Measurements from ENCODE around the gene RNASEH1. TPM values are rescaled to one million over a fixed set of nuclear protein-coding genes. Genes with fewer than 3 reads are reported as not detected.

Gene RNASEH1
- total RNA-seq, 1 donor from 2014 or later, result 18.6 TPM

DNA sequence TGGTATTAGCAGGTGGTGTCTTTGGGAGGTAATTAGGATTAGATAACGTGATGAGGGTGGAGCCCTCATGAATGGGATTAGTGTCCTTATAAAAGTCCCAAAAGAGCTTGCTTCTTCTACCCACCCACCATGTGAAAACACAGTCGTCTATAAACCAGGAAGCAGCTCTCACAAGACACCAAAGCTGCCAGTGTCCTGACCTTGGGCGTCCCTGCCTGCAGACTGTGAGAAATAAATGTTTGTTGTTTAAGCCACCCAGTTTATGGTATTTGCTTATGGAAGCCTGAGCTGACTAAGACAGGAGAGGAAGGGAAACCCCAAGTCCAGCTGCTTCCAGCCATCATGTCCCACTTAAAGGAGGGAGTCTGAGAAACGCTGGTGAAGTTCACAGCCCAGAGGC lies 52.4 kb downstream of the RNASEH1 start:
- no peaks in the 10 kb centered on the region for H3K9me3 ChIP-seq
- intact Hi-C loops (cut with DNase I), result no loop called here
- no peak for DNase-seq
- TF ChIP-seq, protein P1, sequence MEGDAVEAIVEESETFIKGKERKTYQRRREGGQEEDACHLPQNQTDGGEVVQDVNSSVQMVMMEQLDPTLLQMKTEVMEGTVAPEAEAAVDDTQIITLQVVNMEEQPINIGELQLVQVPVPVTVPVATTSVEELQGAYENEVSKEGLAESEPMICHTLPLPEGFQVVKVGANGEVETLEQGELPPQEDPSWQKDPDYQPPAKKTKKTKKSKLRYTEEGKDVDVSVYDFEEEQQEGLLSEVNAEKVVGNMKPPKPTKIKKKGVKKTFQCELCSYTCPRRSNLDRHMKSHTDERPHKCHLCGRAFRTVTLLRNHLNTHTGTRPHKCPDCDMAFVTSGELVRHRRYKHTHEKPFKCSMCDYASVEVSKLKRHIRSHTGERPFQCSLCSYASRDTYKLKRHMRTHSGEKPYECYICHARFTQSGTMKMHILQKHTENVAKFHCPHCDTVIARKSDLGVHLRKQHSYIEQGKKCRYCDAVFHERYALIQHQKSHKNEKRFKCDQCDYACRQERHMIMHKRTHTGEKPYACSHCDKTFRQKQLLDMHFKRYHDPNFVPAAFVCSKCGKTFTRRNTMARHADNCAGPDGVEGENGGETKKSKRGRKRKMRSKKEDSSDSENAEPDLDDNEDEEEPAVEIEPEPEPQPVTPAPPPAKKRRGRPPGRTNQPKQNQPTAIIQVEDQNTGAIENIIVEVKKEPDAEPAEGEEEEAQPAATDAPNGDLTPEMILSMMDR (IDR thresholded peaks at IDR 0.05), result no peak
- H3K36me3 ChIP-seq, result peaks cover 65% of the 10 kb centered on the region
- no peaks in the 10 kb centered on the region for H3K4me1 ChIP-seq
- H3K27me3 ChIP-seq, result no peaks in the 10 kb centered on the region
- H3K4me3 ChIP-seq, result no peak overlapping the region
- ATAC-seq, result no peak
- H3K27ac ChIP-seq, result no peak overlapping the region

DNA sequence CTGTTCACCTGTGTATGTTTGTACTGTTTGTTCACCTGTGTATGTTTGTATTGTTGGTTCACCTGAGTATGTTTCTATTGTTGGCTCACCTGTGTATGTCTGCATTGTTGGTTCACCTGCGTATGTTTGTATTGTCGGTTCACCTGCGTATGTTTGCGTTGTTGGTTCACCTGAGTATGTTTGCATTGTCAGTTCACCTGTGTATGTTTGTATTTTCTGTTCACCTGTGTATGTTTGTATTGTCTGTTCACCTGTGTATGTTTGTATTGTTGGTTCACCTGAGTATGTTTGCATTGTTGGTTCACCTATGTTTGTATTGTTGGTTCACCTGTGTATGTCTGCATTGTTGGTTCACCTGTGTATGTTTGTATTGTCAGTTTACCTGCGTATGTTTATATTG lies 53.4 kb downstream of the RNASEH1 start:
- Histone ChIP-seq H3K4me1 (no peaks in the 10 kb centered on the region), H3K9me3 (no peaks in the 10 kb centered on the region), H3K36me3 (peaks cover 65% of the 10 kb centered on the region), H3K27ac (no peak overlapping the region), H3K27me3 (no peaks in the 10 kb centered on the region), H3K4me3 (no peak overlapping the region)
- DNase-seq, result no peak
- no peak for ATAC-seq
- TF ChIP-seq, protein P1 (IDR thresholded peaks at IDR 0.05), result no peak
- intact Hi-C loops (cut with DNase I), result no loop called here

DNA sequence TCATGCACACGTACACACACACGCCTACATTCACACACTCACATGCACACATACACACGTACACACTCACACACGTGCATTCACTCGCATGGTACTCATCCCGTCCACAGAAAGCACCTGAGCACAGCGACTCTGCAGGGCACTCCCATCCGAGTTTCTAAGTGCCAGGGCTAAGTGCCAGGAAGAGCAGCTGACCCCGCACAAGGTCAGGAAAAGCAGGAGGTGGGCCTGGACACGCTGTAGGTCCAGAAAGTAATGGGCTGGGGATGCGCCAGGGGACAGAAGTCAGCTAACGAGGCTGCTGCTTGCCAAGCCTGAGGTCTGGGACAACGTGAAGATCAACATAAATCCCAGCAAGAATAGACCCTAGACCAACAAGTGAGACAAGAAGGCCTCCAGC lies 54.6 kb downstream of the RNASEH1 start:
- no peaks in the 10 kb centered on the region for H3K4me1 ChIP-seq
- peaks cover 69% of the 10 kb centered on the region for H3K36me3 ChIP-seq
- intact Hi-C loops (cut with DNase I), result no loop called here
- no peak overlapping the region for H3K4me3 ChIP-seq
- H3K27ac ChIP-seq, result no peak overlapping the region
- H3K27me3 ChIP-seq, result no peaks in the 10 kb centered on the region
- TF ChIP-seq, protein P1 (IDR thresholded peaks at IDR 0.05), result no peak
- no peaks in the 10 kb centered on the region for H3K9me3 ChIP-seq
- DNase-seq (no peak), ATAC-seq (no peak)

DNA sequence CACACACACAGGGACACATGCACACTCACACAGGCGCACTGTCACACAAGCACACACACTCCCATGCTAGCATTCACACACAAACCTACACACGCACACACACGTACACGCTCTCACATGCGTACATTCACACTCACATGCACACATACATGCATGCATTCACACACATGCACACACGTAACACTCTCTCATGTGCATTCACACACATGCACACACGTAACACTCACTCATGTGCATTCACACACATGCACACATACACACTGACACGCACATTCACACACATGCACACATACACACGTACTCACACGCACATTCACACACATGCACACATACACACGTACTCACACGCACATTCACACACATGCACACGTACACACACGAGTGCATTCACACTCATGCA lies 55.1 kb downstream of the RNASEH1 start:
- ATAC-seq (no peak), DNase-seq (no peak)
- H3K4me3 ChIP-seq, result no peak overlapping the region
- H3K36me3 ChIP-seq, result peaks cover 69% of the 10 kb centered on the region
- no peak overlapping the region for H3K27ac ChIP-seq
- H3K4me1 ChIP-seq, result no peaks in the 10 kb centered on the region
- no peaks in the 10 kb centered on the region for H3K27me3 ChIP-seq
- no peaks in the 10 kb centered on the region for H3K9me3 ChIP-seq
- TF ChIP-seq, protein P1 (IDR thresholded peaks at IDR 0.05), result no peak
- intact Hi-C loops (cut with DNase I), result no loop called here

DNA sequence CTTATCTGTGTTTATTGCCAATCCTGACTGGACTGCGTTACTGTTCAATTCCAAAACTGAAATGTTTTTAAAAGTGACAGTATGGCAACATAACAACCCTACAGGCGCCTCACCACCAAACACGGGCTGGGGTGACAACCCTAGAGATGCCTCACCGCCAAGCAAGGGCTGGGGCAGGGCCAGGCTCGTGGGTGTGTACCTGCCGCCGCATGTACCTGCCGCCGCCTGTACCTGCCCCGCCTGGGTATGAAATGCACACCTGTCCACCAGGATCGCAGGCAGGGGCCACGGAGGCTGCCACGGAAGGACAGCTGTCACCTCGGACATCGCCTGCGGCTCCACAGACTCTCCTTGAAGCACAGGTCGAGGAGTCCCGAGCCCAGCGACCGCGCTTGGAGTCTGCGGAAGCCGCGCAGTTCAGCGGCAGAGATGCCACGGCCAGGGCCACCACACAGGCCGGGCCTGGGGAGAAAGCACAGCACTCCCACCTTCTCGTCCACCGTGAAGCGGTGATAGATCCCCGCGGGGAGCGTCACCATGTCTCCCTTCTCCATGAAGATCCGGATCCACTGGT lies 57.7 kb downstream of the RNASEH1 start:
- Histone ChIP-seq H3K27me3 (no peaks in the 10 kb centered on the region), H3K4me1 (no peaks in the 10 kb centered on the region), H3K36me3 (peaks cover 82% of the 10 kb centered on the region), H3K27ac (no peak overlapping the region), H3K4me3 (no peak overlapping the region), H3K9me3 (no peaks in the 10 kb centered on the region)
- intact Hi-C loops (cut with DNase I), result no loop called here
- ATAC-seq, result no peak
- TF ChIP-seq, protein P1 (IDR thresholded peaks at IDR 0.05), result no peak
- no peak for DNase-seq
